Neural cell (in vitro differentiated cells): ENCODE data around the gene LBR. TPM values are rescaled to one million over a fixed set of nuclear protein-coding genes. Genes with fewer than 3 reads are reported as not detected.

Experiments used
- H2AFZ ChIP-seq: fragments of 200-600, 300-800 bp; sonication (generic), shearing (Covaris generic); 2 replicates; pipeline ENCODE4 v1.6.0; 2014; ENCODE audit warnings: low read depth, mild to moderate bottlenecking, antibody characterized with exemption, low read length, moderate library complexity
- H3F3A ChIP-seq: fragments of 200-600 bp; shearing (Covaris generic); 2 replicates; pipeline ENCODE4 v1.6.1; 2016; ENCODE audit warnings: mild to moderate bottlenecking, moderate library complexity, mixed read lengths, antibody characterized with exemption, low read length; ENCODE audit not compliant: insufficient read depth, poor library complexity, severe bottlenecking
- H3K27ac ChIP-seq: fragments of 200-600, 300-800 bp; sonication (generic), shearing (Covaris generic); 2 replicates; pipeline ENCODE4 v1.5.1; 2014; ENCODE audit warnings: mild to moderate bottlenecking, low read length, moderate library complexity
- H3K27me3 ChIP-seq: fragments of 300-800, 200-600 bp; sonication (generic), shearing (Covaris generic); 2 replicates; pipeline ENCODE4 v1.6.0; 2014; ENCODE audit warnings: mild to moderate bottlenecking, low read depth, low read length, moderate library complexity; ENCODE audit not compliant: insufficient read depth
- H3K36me3 ChIP-seq: fragments of 300-800, 200-600 bp; sonication (generic), shearing (Covaris generic); 2 replicates; pipeline ENCODE4 v1.5.1; 2014; ENCODE audit warnings: mild to moderate bottlenecking, antibody characterized with exemption, low read length, moderate library complexity; ENCODE audit not compliant: insufficient read depth
- H3K4me2 ChIP-seq: fragments of 300-800, 200-600 bp; sonication (generic), shearing (Covaris generic); 2 replicates; pipeline ENCODE4 v1.6.0; 2014; ENCODE audit warnings: mild to moderate bottlenecking, low read length
- H3K4me3 ChIP-seq: fragments of 300-800, 200-600 bp; sonication (generic), shearing (Covaris generic); 2 replicates; pipeline ENCODE4 v1.5.1; 2014; ENCODE audit warnings: mild to moderate bottlenecking, low read length, moderate library complexity
- H3K79me2 ChIP-seq: fragments of 200-600 bp; shearing (Covaris generic); replicated peaks from 2 replicates; pipeline ENCODE4 v1.6.0; 2014; ENCODE audit warnings: mild to moderate bottlenecking, low read length, moderate library complexity; ENCODE audit not compliant: insufficient read depth
- H3K9ac ChIP-seq: fragments of 300-800, 200-600 bp; sonication (generic), shearing (Covaris generic); 2 replicates; pipeline ENCODE4 v1.6.1; 2016; ENCODE audit warnings: mild to moderate bottlenecking, low read length, mixed read lengths
- H3K9me2 ChIP-seq: fragments of 200-600 bp; shearing (Covaris generic); 2 replicates; pipeline ENCODE4 v1.6.1; 2016; ENCODE audit warnings: mild to moderate bottlenecking, low read length, mixed read lengths; ENCODE audit not compliant: insufficient read depth
- H3K9me3 ChIP-seq: fragments of 200-600, 300-800 bp; sonication (generic), shearing (Covaris generic); 2 replicates; pipeline ENCODE4 v1.6.1; 2016; ENCODE audit warnings: mild to moderate bottlenecking, mixed run types, low read length, moderate library complexity, mixed read lengths
- H4K20me1 ChIP-seq: fragments of 200-600 bp; shearing (Covaris generic); 2 replicates; pipeline ENCODE4 v1.6.1; 2016; ENCODE audit warnings: mild to moderate bottlenecking, mixed run types; ENCODE audit not compliant: insufficient read depth
- CTCF ChIP-seq: fragments of 450-650 bp; IDR thresholded peaks from 2 replicates; pipeline ENCODE4 v1.5.1; 2014; ENCODE audit warnings: antibody characterized with exemption, mild to moderate bottlenecking, moderate library complexity; ENCODE audit not compliant: poor library complexity, severe bottlenecking
- EP300 ChIP-seq: fragments of 450-650 bp; conservative IDR thresholded peaks from 2 replicates; pipeline ENCODE4 v1.6.1; 2014; ENCODE audit warnings: antibody characterized with exemption, mild to moderate bottlenecking, moderate library complexity; ENCODE audit not compliant: poor library complexity, severe bottlenecking
- EZH2 ChIP-seq: fragments of 200-600, 300-800 bp; shearing (Covaris generic), sonication (generic); IDR thresholded peaks from 2 replicates; pipeline ENCODE4 v1.6.1; 2014; ENCODE audit warnings: antibody characterized with exemption, low read length, borderline replicate concordance, mild to moderate bottlenecking; ENCODE audit not compliant: insufficient read depth, poor library complexity, severe bottlenecking
- MXI1 ChIP-seq: fragments of 450-650 bp; conservative IDR thresholded peaks from 2 replicates; pipeline ENCODE4 v1.6.1; 2014; ENCODE audit warnings: antibody characterized with exemption, mild to moderate bottlenecking; ENCODE audit not compliant: poor library complexity, severe bottlenecking
- POLR2AphosphoS5 ChIP-seq: IDR thresholded peaks from 2 replicates; pipeline ENCODE4 v1.6.1; 2012
- RAD21 ChIP-seq: fragments of 450-650 bp; conservative IDR thresholded peaks from 2 replicates; pipeline ENCODE4 v1.6.1; 2014; ENCODE audit warnings: antibody characterized with exemption, mild to moderate bottlenecking, moderate library complexity
- SMC3 ChIP-seq: fragments of 450-650 bp; conservative IDR thresholded peaks from 2 replicates; pipeline ENCODE4 v1.6.1; 2014; ENCODE audit warnings: antibody characterized with exemption, mild to moderate bottlenecking, moderate library complexity; ENCODE audit not compliant: poor library complexity
- TAF1 ChIP-seq: IDR thresholded peaks from 2 replicates; pipeline ENCODE4 v1.6.1; 2012; ENCODE audit warnings: low read depth
- polyA plus RNA-seq: library from polyadenylated mRNA; depleted of rRNA; stranded (reverse); fragments of >200 nt; gene quantifications from 2 replicates; pipeline ENCODE4 v1.2.3, GENCODE V29; 2014
- TF ChIP-seq, protein P1 (sequence below): IDR thresholded peaks from 2 replicates; pipeline ENCODE4 v1.6.1; 2012; ENCODE audit warnings: borderline replicate concordance

Gene LBR
- polyA plus RNA-seq, 1 donor from 2014 or later = 156 TPM

GRCh38 chr1:225458222-225458631 lies 30.4 kb upstream of the LBR start:
- Histone ChIP-seq H3K4me3 (no peak overlapping the region), H3K36me3 (no peaks in the 10 kb centered on the region), H4K20me1 (no peaks in the 10 kb centered on the region), H3K4me2 (no peak overlapping the region), H3F3A (no peaks in the 10 kb centered on the region), H3K9me2 (no peaks in the 10 kb centered on the region), H3K9ac (no peak overlapping the region), H3K27me3 (no peaks in the 10 kb centered on the region), H2AFZ (no peak overlapping the region), H3K27ac (no peak overlapping the region), H3K9me3 (no peaks in the 10 kb centered on the region), H3K79me2 (no peaks in the 10 kb centered on the region)
- TF ChIP-seq EZH2 = no peak
- TF ChIP-seq RAD21 = no peak
- no peak for TF ChIP-seq EP300
- TF ChIP-seq POLR2AphosphoS5 = no peak
- TF ChIP-seq MXI1 = no peak
- no peak for TF ChIP-seq SMC3
- no peak for TF ChIP-seq CTCF
- TF ChIP-seq TAF1 = no peak
- TF ChIP-seq, protein P1, sequence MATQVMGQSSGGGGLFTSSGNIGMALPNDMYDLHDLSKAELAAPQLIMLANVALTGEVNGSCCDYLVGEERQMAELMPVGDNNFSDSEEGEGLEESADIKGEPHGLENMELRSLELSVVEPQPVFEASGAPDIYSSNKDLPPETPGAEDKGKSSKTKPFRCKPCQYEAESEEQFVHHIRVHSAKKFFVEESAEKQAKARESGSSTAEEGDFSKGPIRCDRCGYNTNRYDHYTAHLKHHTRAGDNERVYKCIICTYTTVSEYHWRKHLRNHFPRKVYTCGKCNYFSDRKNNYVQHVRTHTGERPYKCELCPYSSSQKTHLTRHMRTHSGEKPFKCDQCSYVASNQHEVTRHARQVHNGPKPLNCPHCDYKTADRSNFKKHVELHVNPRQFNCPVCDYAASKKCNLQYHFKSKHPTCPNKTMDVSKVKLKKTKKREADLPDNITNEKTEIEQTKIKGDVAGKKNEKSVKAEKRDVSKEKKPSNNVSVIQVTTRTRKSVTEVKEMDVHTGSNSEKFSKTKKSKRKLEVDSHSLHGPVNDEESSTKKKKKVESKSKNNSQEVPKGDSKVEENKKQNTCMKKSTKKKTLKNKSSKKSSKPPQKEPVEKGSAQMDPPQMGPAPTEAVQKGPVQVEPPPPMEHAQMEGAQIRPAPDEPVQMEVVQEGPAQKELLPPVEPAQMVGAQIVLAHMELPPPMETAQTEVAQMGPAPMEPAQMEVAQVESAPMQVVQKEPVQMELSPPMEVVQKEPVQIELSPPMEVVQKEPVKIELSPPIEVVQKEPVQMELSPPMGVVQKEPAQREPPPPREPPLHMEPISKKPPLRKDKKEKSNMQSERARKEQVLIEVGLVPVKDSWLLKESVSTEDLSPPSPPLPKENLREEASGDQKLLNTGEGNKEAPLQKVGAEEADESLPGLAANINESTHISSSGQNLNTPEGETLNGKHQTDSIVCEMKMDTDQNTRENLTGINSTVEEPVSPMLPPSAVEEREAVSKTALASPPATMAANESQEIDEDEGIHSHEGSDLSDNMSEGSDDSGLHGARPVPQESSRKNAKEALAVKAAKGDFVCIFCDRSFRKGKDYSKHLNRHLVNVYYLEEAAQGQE = no peak

- Histone ChIP-seq H4K20me1 (no peaks in the 10 kb centered on the region), H3K27ac (no peak overlapping the region), H3K4me3 (no peak overlapping the region), H3K9me2 (no peaks in the 10 kb centered on the region), H3K79me2 (no peaks in the 10 kb centered on the region), H3K4me2 (no peak overlapping the region), H2AFZ (no peak overlapping the region), H3K9me3 (no peaks in the 10 kb centered on the region), H3K36me3 (no peaks in the 10 kb centered on the region), H3K9ac (no peak overlapping the region), H3K27me3 (no peaks in the 10 kb centered on the region), H3F3A (no peaks in the 10 kb centered on the region)
- no peak for TF ChIP-seq SMC3
- no peak for TF ChIP-seq EP300
- TF ChIP-seq TAF1 = no peak
- no peak for TF ChIP-seq POLR2AphosphoS5
- no peak for TF ChIP-seq MXI1
- no peak for TF ChIP-seq EZH2
- no peak for TF ChIP-seq RAD21
- TF ChIP-seq, protein P1 = no peak
- no peak for TF ChIP-seq CTCF
Observed at GRCh38 chr1:225454733-225455132, 26.9 kb upstream of the LBR start.
